ENCODE measurements around the gene LIG3. TPM values are rescaled to one million over a fixed set of nuclear protein-coding genes. Genes with fewer than 3 reads are reported as not detected.

The LIG3 gene
- total and polyA plus RNA-seq, 2 donors (not counting 1 experiment from before 2014, with no cell fraction given), result 19.4 to 28.2 TPM

DNA sequence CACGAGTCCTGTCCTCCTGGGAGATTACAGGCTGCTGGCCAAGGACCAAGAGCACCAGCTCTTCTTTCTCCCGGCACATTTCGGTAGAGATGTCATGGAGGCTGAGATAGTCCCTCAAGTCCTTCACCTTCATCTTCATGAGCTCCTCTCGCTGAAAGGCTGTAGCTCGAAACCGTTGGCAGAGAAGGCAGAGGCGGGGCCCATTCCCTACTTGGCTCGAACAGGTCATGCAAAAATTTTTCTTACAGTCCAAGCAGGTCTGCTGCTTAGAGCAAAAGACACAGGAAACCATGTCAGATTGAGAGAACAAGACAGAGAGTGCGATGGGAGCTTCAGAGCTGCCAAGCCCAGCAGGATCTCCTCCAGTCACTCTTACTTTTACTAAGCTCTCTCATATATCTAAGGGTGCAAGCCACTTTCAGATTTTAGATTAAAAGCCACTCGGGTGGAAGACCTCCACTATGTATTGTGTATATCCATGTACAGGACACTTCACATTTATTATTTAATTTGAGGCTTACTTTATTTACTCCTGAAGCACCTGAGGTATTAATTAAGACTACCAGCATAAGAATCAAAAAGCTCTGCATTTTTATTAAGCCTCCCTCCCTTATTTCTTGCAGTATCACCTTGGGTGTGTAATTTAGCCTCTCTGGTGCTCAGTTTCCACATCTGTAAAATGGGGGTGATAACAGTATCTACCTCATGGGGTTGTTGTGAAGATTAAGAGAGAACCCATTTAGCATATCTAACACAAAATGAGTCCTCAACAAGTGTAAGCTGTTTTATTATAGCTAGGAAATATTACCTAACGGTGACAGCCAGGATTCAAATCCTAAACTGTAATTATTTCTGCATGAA, 41.4 kb downstream of the LIG3 start:
- Histone ChIP-seq H3K4me3 (replicated peaks in 1 of 4; ENCODE audit: control extremely low read depth in 1 of 4, insufficient read depth in 1 of 4, low read depth in 3 of 4, low read length in 4 of 4) (no peak overlapping the region), H3K4me2 (ENCODE audit: extremely low read depth, insufficient read depth, low read length) (no peak overlapping the region), H3K9ac (ENCODE audit: insufficient read depth, low read length) (no peak overlapping the region), H3K27me3 (ENCODE audit: control insufficient read depth, insufficient read depth, low read length) (no peaks in the 10 kb centered on the region), H4K20me1 (ENCODE audit: control insufficient read depth, extremely low read depth, insufficient read depth, low read length) (no peaks in the 10 kb centered on the region), H3K9me3 (ENCODE audit: control insufficient read depth, insufficient read depth, low read depth, low read length) (no peaks in the 10 kb centered on the region), H3K4me1 (ENCODE audit: control insufficient read depth, extremely low read depth, insufficient read depth, low read length) (peaks cover 7% of the 10 kb centered on the region), H3K36me3 (ENCODE audit: control insufficient read depth, insufficient read depth, low read length) (peaks cover 2% of the 10 kb centered on the region), H3K27ac (ENCODE audit: insufficient read depth, low read length) (peak overlapping the region; percentile 88), H2AFZ (ENCODE audit: low read length) (no peak overlapping the region), H3K79me2 (ENCODE audit: control insufficient read depth, insufficient read depth, low read length) (no peaks in the 10 kb centered on the region)
- no peak for TF ChIP-seq EZH2 (IDR thresholded peaks at IDR 0.05; ENCODE audit: low read length, missing control alignments)
- TF ChIP-seq, protein P1, sequence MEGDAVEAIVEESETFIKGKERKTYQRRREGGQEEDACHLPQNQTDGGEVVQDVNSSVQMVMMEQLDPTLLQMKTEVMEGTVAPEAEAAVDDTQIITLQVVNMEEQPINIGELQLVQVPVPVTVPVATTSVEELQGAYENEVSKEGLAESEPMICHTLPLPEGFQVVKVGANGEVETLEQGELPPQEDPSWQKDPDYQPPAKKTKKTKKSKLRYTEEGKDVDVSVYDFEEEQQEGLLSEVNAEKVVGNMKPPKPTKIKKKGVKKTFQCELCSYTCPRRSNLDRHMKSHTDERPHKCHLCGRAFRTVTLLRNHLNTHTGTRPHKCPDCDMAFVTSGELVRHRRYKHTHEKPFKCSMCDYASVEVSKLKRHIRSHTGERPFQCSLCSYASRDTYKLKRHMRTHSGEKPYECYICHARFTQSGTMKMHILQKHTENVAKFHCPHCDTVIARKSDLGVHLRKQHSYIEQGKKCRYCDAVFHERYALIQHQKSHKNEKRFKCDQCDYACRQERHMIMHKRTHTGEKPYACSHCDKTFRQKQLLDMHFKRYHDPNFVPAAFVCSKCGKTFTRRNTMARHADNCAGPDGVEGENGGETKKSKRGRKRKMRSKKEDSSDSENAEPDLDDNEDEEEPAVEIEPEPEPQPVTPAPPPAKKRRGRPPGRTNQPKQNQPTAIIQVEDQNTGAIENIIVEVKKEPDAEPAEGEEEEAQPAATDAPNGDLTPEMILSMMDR (conservative IDR thresholded peaks at IDR 0.05 in 1 of 2, IDR thresholded peaks at IDR 0.05 in 1 of 2; ENCODE audit: low read depth in 1 of 2, low read length in 2 of 2), result no peak
- DNase-seq (ENCODE audit: low read depth in 2 of 2), result no peak

- TF ChIP-seq, protein P1 (conservative IDR thresholded peaks at IDR 0.05 in 1 of 2, IDR thresholded peaks at IDR 0.05 in 1 of 2; ENCODE audit: low read depth in 1 of 2, low read length in 2 of 2), result peak in 1 of 2 donors; percentile 36
- no peak for TF ChIP-seq EZH2 (IDR thresholded peaks at IDR 0.05; ENCODE audit: low read length, missing control alignments)
- DNase-seq (ENCODE audit: low read depth in 2 of 2), result peak; percentile 80 to 93
- Histone ChIP-seq H3K9ac (ENCODE audit: insufficient read depth, low read length) (peak overlapping the region; percentile 13), H3K4me3 (replicated peaks in 1 of 4; ENCODE audit: control extremely low read depth in 1 of 4, insufficient read depth in 1 of 4, low read depth in 3 of 4, low read length in 4 of 4) (no peak overlapping the region), H3K4me2 (ENCODE audit: extremely low read depth, insufficient read depth, low read length) (peak overlapping the region; percentile 42), H3K79me2 (ENCODE audit: control insufficient read depth, insufficient read depth, low read length) (no peaks in the 10 kb centered on the region), H3K27ac (ENCODE audit: insufficient read depth, low read length) (peak overlapping the region; percentile 88), H2AFZ (ENCODE audit: low read length) (peak overlapping the region; percentile 85), H3K9me3 (ENCODE audit: control insufficient read depth, insufficient read depth, low read depth, low read length) (no peaks in the 10 kb centered on the region), H4K20me1 (ENCODE audit: control insufficient read depth, extremely low read depth, insufficient read depth, low read length) (no peaks in the 10 kb centered on the region), H3K27me3 (ENCODE audit: control insufficient read depth, insufficient read depth, low read length) (no peaks in the 10 kb centered on the region), H3K4me1 (ENCODE audit: control insufficient read depth, extremely low read depth, insufficient read depth, low read length) (peaks cover 7% of the 10 kb centered on the region), H3K36me3 (ENCODE audit: control insufficient read depth, insufficient read depth, low read length) (peaks cover 2% of the 10 kb centered on the region)
Observed at GRCh38 chr17:35022536-35023063, 42.3 kb downstream of the LIG3 start.

DNA sequence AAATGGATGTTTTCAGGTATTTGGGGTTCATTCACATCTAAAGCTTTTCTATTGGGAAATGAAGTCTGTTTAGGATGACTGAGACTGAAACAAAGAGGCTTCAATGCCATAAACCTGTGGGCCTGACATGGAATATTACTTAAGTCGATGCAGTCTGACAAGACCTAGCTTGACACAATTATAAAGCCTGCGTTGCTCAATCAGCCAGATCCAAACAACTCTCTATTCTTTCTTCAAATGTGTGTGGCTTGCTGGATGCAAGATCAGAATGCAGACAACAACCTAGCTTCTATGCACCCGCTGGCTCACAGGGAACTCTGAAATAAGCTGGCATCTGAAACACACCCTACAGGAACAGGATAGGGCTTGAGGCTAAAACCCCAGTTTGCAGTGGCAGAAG, 43.2 kb downstream of the LIG3 start:
- Histone ChIP-seq H3K79me2 (ENCODE audit: control insufficient read depth, insufficient read depth, low read length) (no peaks in the 10 kb centered on the region), H4K20me1 (ENCODE audit: control insufficient read depth, extremely low read depth, insufficient read depth, low read length) (no peaks in the 10 kb centered on the region), H3K9me3 (ENCODE audit: control insufficient read depth, insufficient read depth, low read depth, low read length) (no peaks in the 10 kb centered on the region), H3K4me1 (ENCODE audit: control insufficient read depth, extremely low read depth, insufficient read depth, low read length) (peaks cover 7% of the 10 kb centered on the region), H3K4me2 (ENCODE audit: extremely low read depth, insufficient read depth, low read length) (no peak overlapping the region), H3K9ac (ENCODE audit: insufficient read depth, low read length) (no peak overlapping the region), H3K36me3 (ENCODE audit: control insufficient read depth, insufficient read depth, low read length) (peaks cover 2% of the 10 kb centered on the region), H3K27me3 (ENCODE audit: control insufficient read depth, insufficient read depth, low read length) (no peaks in the 10 kb centered on the region), H3K27ac (ENCODE audit: insufficient read depth, low read length) (peak overlapping the region; percentile 88), H2AFZ (ENCODE audit: low read length) (no peak overlapping the region), H3K4me3 (replicated peaks in 1 of 4; ENCODE audit: control extremely low read depth in 1 of 4, insufficient read depth in 1 of 4, low read depth in 3 of 4, low read length in 4 of 4) (no peak overlapping the region)
- TF ChIP-seq EZH2 (IDR thresholded peaks at IDR 0.05; ENCODE audit: low read length, missing control alignments), result no peak
- TF ChIP-seq, protein P1 (conservative IDR thresholded peaks at IDR 0.05 in 1 of 2, IDR thresholded peaks at IDR 0.05 in 1 of 2; ENCODE audit: low read depth in 1 of 2, low read length in 2 of 2), result no peak
- DNase-seq (ENCODE audit: low read depth in 2 of 2), result no peak

All from fibroblast of lung (primary cell).